Mesangial cell (primary cell): ENCODE data around the gene C10orf90. TPM values are rescaled to one million over a fixed set of nuclear protein-coding genes. Genes with fewer than 3 reads are reported as not detected.

Source experiments
- total RNA-seq: library from RNA; depleted of rRNA; stranded (reverse); fragments of >200 nt; gene quantifications from 2 replicates; pipeline ENCODE4 v1.2.3, GENCODE V29; 2015

The C10orf90 gene, protein sequence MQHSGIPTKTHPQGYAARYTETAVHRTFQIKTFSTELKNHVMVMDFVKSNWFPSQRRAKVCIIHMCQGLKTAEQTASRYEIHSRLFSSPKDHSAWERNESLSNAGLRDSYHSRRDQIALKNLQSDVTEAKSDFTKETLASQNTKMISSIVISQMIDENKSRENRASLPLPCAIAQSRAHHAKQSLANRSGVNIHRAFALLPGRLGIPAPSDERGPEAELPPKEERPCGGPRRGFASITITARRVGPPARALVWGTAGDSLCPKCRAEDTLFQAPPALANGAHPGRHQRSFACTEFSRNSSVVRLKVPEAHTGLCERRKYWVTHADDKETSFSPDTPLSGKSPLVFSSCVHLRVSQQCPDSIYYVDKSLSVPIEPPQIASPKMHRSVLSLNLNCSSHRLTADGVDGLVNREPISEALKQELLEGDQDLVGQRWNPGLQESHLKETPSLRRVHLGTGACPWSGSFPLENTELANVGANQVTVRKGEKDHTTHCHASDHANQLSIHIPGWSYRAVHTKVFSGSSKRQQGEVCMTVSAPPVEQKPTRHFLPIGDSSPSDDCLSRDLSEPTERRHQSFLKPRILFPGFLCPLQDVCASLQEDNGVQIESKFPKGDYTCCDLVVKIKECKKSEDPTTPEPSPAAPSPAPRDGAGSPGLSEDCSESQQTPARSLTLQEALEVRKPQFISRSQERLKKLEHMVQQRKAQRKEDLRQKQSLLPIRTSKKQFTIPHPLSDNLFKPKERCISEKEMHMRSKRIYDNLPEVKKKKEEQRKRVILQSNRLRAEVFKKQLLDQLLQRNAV
- total RNA-seq = not detected in 2 replicates

DNA sequence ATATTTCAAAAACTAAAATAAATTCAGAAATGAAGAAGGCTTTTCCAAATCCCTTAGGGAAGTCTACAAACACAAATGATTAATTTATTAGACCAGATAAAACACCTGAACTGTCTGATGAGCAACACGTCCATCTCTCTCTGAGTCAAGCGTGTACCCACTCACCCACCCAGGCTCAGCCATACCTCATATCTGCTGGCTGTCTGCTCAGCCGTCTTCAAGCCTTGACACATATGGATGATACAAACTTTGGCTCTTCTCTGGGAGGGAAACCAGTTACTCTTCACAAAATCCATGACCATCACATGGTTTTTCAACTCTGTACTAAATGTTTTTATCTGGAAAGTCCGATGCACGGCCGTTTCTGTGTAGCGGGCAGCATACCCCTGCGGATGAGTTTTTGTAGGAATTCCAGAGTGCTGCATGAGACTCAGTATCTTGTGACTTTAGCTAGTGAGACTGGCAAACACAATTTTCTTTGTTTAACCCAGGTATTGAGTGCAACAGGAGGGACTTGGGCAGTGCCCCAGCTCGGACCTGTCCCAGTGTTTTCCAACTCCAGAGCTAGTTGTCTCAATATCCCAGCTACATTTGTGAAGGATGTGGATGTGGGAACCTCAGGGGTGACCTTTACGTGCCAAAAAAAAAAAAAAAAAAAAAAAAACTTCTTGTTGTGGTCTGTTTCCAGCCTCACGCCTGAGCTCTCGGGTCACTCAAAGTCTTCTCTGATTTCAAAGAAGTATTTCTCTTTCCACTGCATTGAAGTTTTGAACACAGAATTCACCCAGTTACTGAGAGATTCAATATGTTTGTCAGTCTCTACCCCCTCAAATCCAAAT lies at the start of gene C10orf90:
Gene C10orf90, minus strand, starts transcription at position 638 of the 839 bp plus-strand sequence. Its CDS starts 213 bp downstream, at position 425.

DNA sequence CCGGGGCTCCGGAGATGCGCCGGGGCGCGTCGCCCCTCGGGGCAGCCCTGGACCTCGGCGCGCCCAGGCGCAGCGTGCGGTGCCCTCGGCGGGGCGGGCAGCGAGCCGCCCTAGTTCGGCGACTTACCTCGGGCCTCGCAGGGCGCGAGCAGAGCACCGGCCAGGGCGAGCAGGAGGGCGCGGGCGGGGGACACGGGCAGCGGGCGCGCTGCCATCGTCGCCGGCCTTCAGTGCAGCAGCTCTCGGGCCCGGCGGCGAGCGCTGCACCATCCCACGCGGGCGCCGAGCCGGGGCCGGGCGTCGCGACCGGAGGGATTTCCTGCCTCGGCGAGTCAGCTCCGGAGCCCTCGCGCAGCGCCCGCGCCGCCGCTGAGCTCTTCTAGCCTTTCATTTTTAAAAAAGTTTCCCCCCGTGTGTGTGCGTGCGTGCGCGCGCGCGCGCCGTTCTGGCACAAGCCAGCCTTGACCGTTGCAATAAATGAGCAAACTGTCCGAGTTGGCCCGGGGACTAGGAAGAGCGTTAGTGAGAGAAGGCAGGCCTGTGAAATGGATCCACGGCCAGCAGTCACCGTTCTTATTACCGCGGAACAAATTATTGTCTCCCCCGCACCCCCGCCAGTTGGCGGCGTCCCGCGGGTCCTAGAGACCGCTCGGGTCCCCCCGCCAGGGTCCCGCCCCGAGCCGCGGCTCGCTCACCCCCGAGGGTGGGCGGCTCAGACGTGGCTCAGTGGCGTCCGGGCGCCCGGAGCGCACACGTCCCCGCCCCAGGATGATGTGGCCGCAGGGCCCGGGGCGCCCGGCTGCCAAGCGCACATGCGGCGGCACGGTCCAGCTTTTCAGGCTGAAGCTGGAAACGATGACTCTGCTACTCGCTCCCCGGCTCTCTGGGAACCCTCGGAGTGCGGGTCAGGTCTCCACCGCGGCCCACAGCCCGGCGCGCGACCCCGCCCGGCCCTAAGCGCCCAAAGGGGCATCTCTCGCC lies 282.3 kb downstream of the C10orf90 start, which contains the start of gene ADAM12:
Gene ADAM12, minus strand, starts transcription at position 547 of the 981 bp plus-strand sequence. Its CDS starts 332 bp downstream, at position 215.

Other genes starting within 250 kb of the C10orf90 start
- 38.3 and 43.6 TPM in 2 replicates for gene DOCK1, start 234.7 kb upstream of the C10orf90 start, total RNA-seq